ENCODE data around the gene DPEP1.

DPEP1 gene

DNA sequence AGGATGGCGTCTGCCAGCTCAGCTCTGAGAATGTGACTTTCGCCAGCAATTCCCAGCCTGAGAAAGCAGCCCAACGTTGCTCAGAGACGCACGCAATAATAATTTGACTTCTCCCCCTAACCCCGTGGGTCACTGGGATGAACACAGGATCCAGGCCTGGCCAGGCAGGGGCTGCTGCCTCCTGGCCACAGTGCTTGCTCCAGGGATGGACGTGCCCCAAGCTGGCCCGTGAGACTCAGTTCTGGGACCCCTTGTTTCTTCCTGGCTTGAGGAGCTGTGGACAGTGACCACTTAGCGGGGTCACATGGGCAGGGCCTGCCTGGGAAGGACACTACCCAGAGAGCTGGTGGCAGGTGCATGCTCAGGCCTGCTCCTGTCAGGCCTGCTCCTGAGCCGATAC, 13.5 kb upstream of the DPEP1 start:
- Histone ChIP-seq H3K36me3 (ENCODE audit: control insufficient read depth in 2 of 2, insufficient read depth in 2 of 2, low read length in 2 of 2) (no peaks in the 10 kb centered on the region), H3K27ac (ENCODE audit: low read depth in 2 of 2, low read length in 2 of 2) (no peak overlapping the region), H3K9ac (ENCODE audit: low read depth in 1 of 2, low read length in 2 of 2) (no peak overlapping the region), H3K4me3 (ENCODE audit: low read length in 2 of 2) (no peak overlapping the region), H3K4me1 (ENCODE audit: control insufficient read depth in 2 of 2, insufficient read depth in 2 of 2, low read length in 2 of 2) (no peaks in the 10 kb centered on the region), H3K9me3 (ENCODE audit: control insufficient read depth in 2 of 2, low read length in 2 of 2) (no peaks in the 10 kb centered on the region), H3K27me3 (ENCODE audit: control insufficient read depth in 2 of 2, insufficient read depth in 2 of 2, low read length in 2 of 2) (peaks cover 12 to 15% of the 10 kb centered on the region in 2 donors)

DNA sequence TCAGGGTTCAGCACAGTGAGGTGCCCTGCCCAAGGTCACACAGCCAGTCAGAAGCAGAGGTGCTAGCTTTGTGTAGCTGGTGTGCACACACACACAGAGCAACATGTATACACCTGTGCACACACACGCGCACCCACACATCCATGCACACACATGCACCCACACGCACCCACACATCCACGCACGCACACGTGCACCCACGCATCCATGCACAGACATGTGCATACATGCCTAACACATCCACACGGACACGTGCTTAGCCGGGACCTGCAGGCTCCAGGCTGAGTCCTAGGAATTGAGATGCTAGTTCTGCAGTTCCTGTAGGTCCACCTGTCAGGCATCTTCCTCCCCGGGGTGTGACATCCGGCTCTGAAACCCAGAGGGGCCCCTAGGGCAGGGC, 13.0 kb upstream of the DPEP1 start:
- H3K4me3 ChIP-seq (ENCODE audit: low read length in 2 of 2), result no peak overlapping the region
- no peak overlapping the region for H3K9ac ChIP-seq (ENCODE audit: low read depth in 1 of 2, low read length in 2 of 2)
- no peak overlapping the region for H3K27ac ChIP-seq (ENCODE audit: low read depth in 2 of 2, low read length in 2 of 2)
- peaks cover 12 to 21% of the 10 kb centered on the region in 2 donors for H3K27me3 ChIP-seq (ENCODE audit: control insufficient read depth in 2 of 2, insufficient read depth in 2 of 2, low read length in 2 of 2)
- no peaks in the 10 kb centered on the region for H3K36me3 ChIP-seq (ENCODE audit: control insufficient read depth in 2 of 2, insufficient read depth in 2 of 2, low read length in 2 of 2)
- H3K4me1 ChIP-seq (ENCODE audit: control insufficient read depth in 2 of 2, insufficient read depth in 2 of 2, low read length in 2 of 2), result no peaks in the 10 kb centered on the region
- H3K9me3 ChIP-seq (ENCODE audit: control insufficient read depth in 2 of 2, low read length in 2 of 2), result no peaks in the 10 kb centered on the region

- Histone ChIP-seq H3K27me3 (ENCODE audit: control insufficient read depth in 2 of 2, insufficient read depth in 2 of 2, low read length in 2 of 2) (peaks cover 12 to 24% of the 10 kb centered on the region in 2 donors), H3K27ac (ENCODE audit: low read depth in 2 of 2, low read length in 2 of 2) (no peak overlapping the region), H3K4me3 (ENCODE audit: low read length in 2 of 2) (no peak overlapping the region), H3K4me1 (ENCODE audit: control insufficient read depth in 2 of 2, insufficient read depth in 2 of 2, low read length in 2 of 2) (no peaks in the 10 kb centered on the region), H3K36me3 (ENCODE audit: control insufficient read depth in 2 of 2, insufficient read depth in 2 of 2, low read length in 2 of 2) (no peaks in the 10 kb centered on the region), H3K9me3 (ENCODE audit: control insufficient read depth in 2 of 2, low read length in 2 of 2) (no peaks in the 10 kb centered on the region), H3K9ac (ENCODE audit: low read depth in 1 of 2, low read length in 2 of 2) (no peak overlapping the region)
These were observed 12.5 kb upstream of the DPEP1 start for GRCh38 chr16:89600956-89601355.

DNA sequence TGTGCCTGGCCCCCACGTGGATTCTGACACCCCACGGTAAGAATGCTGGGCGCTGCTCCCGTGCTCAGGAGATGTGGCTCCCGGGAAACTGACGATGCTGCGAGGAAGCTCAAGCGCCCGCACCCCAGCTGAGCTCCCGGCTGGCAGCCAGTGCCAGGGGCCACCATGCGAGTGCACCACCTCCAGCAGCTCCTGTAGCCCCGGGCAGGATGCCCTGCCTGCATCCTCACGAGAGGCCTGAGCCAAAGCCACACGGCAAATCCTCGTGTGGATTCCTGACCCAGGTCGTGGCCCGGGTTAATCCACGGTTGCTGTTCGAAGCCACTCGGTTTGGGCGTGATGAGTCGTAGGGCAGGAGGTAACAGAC, 11.6 kb upstream of the DPEP1 start:
- Histone ChIP-seq H3K27ac (ENCODE audit: low read depth in 2 of 2, low read length in 2 of 2) (no peak overlapping the region), H3K9me3 (ENCODE audit: control insufficient read depth in 2 of 2, low read length in 2 of 2) (no peaks in the 10 kb centered on the region)

GRCh38 chr16:89602273-89602951, 11.0 kb upstream of the DPEP1 start:
- Histone ChIP-seq H3K27ac (ENCODE audit: low read depth in 2 of 2, low read length in 2 of 2) (no peak overlapping the region), H3K36me3 (ENCODE audit: control insufficient read depth in 2 of 2, insufficient read depth in 2 of 2, low read length in 2 of 2) (no peaks in the 10 kb centered on the region), H3K4me3 (ENCODE audit: low read length in 2 of 2) (no peak overlapping the region), H3K9me3 (ENCODE audit: control insufficient read depth in 2 of 2, low read length in 2 of 2) (no peaks in the 10 kb centered on the region), H3K9ac (ENCODE audit: low read depth in 1 of 2, low read length in 2 of 2) (no peak overlapping the region), H3K4me1 (ENCODE audit: control insufficient read depth in 2 of 2, insufficient read depth in 2 of 2, low read length in 2 of 2) (no peaks in the 10 kb centered on the region), H3K27me3 (ENCODE audit: control insufficient read depth in 2 of 2, insufficient read depth in 2 of 2, low read length in 2 of 2) (peaks cover 14 to 26% of the 10 kb centered on the region in 2 donors)

More for the DNA sequence above, 11.6 kb upstream of the DPEP1 start:
- Histone ChIP-seq H3K9ac (ENCODE audit: low read depth in 1 of 2, low read length in 2 of 2) (no peak overlapping the region), H3K4me1 (ENCODE audit: control insufficient read depth in 2 of 2, insufficient read depth in 2 of 2, low read length in 2 of 2) (no peaks in the 10 kb centered on the region), H3K27me3 (ENCODE audit: control insufficient read depth in 2 of 2, insufficient read depth in 2 of 2, low read length in 2 of 2) (peaks cover 12 to 26% of the 10 kb centered on the region in 2 donors), H3K36me3 (ENCODE audit: control insufficient read depth in 2 of 2, insufficient read depth in 2 of 2, low read length in 2 of 2) (no peaks in the 10 kb centered on the region), H3K4me3 (ENCODE audit: low read length in 2 of 2) (no peak overlapping the region)

GRCh38 chr16:89602952-89603590, 10.4 kb upstream of the DPEP1 start:
- Histone ChIP-seq H3K27me3 (ENCODE audit: control insufficient read depth in 2 of 2, insufficient read depth in 2 of 2, low read length in 2 of 2) (peaks cover 19 to 33% of the 10 kb centered on the region in 2 donors), H3K9ac (ENCODE audit: low read depth in 1 of 2, low read length in 2 of 2) (no peak overlapping the region), H3K4me3 (ENCODE audit: low read length in 2 of 2) (no peak overlapping the region), H3K27ac (ENCODE audit: low read depth in 2 of 2, low read length in 2 of 2) (no peak overlapping the region), H3K9me3 (ENCODE audit: control insufficient read depth in 2 of 2, low read length in 2 of 2) (no peaks in the 10 kb centered on the region), H3K4me1 (ENCODE audit: control insufficient read depth in 2 of 2, insufficient read depth in 2 of 2, low read length in 2 of 2) (peaks cover 0 to 3% of the 10 kb centered on the region in 2 donors), H3K36me3 (ENCODE audit: control insufficient read depth in 2 of 2, insufficient read depth in 2 of 2, low read length in 2 of 2) (no peaks in the 10 kb centered on the region)

DNA sequence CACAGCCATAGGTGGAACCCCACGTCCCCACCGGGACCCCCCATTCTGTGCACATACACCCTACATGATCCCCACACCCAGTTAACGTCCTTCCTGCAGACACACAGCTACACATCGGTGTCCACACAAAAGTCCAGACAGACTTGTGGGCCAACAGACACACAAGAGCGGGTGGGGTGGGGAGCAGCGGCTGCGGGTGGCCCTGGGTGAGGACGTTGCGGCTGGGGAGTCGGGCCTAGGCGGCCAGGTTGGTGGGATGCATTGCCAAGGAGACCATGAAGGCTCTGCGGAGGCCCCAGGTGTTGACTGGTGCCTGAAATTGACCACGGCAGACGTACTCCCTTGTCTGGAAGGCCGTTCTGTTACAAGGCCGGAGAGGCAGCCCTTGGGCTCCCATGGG, 8.7 kb upstream of the DPEP1 start:
- no peak overlapping the region for H3K4me3 ChIP-seq (ENCODE audit: low read length in 2 of 2)
- H3K9ac ChIP-seq (ENCODE audit: low read depth in 1 of 2, low read length in 2 of 2), result no peak overlapping the region
- no peaks in the 10 kb centered on the region for H3K36me3 ChIP-seq (ENCODE audit: control insufficient read depth in 2 of 2, insufficient read depth in 2 of 2, low read length in 2 of 2)
- peaks cover 17 to 42% of the 10 kb centered on the region in 2 donors for H3K27me3 ChIP-seq (ENCODE audit: control insufficient read depth in 2 of 2, insufficient read depth in 2 of 2, low read length in 2 of 2)
- H3K27ac ChIP-seq (ENCODE audit: low read depth in 2 of 2, low read length in 2 of 2), result no peak overlapping the region
- H3K9me3 ChIP-seq (ENCODE audit: control insufficient read depth in 2 of 2, low read length in 2 of 2), result no peaks in the 10 kb centered on the region
- H3K4me1 ChIP-seq (ENCODE audit: control insufficient read depth in 2 of 2, insufficient read depth in 2 of 2, low read length in 2 of 2), result peaks cover 0 to 11% of the 10 kb centered on the region in 2 donors

- Histone ChIP-seq H3K4me1 (ENCODE audit: control insufficient read depth in 2 of 2, insufficient read depth in 2 of 2, low read length in 2 of 2) (peaks cover 0 to 11% of the 10 kb centered on the region in 2 donors), H3K9ac (ENCODE audit: low read depth in 1 of 2, low read length in 2 of 2) (no peak overlapping the region), H3K27ac (ENCODE audit: low read depth in 2 of 2, low read length in 2 of 2) (no peak overlapping the region), H3K36me3 (ENCODE audit: control insufficient read depth in 2 of 2, insufficient read depth in 2 of 2, low read length in 2 of 2) (no peaks in the 10 kb centered on the region), H3K27me3 (ENCODE audit: control insufficient read depth in 2 of 2, insufficient read depth in 2 of 2, low read length in 2 of 2) (peaks cover 13 to 38% of the 10 kb centered on the region in 2 donors), H3K4me3 (ENCODE audit: low read length in 2 of 2) (no peak overlapping the region), H3K9me3 (ENCODE audit: control insufficient read depth in 2 of 2, low read length in 2 of 2) (no peaks in the 10 kb centered on the region)
These were observed 8.1 kb upstream of the DPEP1 start for GRCh38 chr16:89605186-89605970.

DNA sequence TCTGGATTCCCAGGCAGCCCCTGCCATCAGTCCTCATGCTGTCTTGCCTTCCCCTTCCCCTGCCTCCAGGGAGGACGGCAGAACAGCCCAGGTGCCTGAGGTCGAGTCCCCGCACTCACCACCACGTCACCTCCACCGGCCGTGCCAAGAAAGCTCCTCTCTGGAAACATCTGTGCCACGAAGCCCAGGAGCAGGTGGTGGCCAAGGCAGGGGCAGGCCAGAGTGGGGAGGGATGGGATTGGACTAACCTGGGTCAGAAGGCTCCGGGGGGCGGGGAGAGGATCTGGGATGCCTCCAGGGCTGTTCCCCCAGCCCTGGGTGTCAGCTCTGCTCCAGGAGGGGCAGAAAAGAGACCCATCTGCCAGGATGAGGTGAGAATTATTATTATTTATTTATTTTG, 7.4 kb upstream of the DPEP1 start:
- Histone ChIP-seq H3K9ac (ENCODE audit: low read depth in 1 of 2, low read length in 2 of 2) (no peak overlapping the region), H3K9me3 (ENCODE audit: control insufficient read depth in 2 of 2, low read length in 2 of 2) (no peaks in the 10 kb centered on the region), H3K4me1 (ENCODE audit: control insufficient read depth in 2 of 2, insufficient read depth in 2 of 2, low read length in 2 of 2) (peaks cover 0 to 11% of the 10 kb centered on the region in 2 donors), H3K27me3 (ENCODE audit: control insufficient read depth in 2 of 2, insufficient read depth in 2 of 2, low read length in 2 of 2) (peaks cover 12 to 36% of the 10 kb centered on the region in 2 donors), H3K27ac (ENCODE audit: low read depth in 2 of 2, low read length in 2 of 2) (no peak overlapping the region), H3K4me3 (ENCODE audit: low read length in 2 of 2) (no peak overlapping the region), H3K36me3 (ENCODE audit: control insufficient read depth in 2 of 2, insufficient read depth in 2 of 2, low read length in 2 of 2) (no peaks in the 10 kb centered on the region)

DNA sequence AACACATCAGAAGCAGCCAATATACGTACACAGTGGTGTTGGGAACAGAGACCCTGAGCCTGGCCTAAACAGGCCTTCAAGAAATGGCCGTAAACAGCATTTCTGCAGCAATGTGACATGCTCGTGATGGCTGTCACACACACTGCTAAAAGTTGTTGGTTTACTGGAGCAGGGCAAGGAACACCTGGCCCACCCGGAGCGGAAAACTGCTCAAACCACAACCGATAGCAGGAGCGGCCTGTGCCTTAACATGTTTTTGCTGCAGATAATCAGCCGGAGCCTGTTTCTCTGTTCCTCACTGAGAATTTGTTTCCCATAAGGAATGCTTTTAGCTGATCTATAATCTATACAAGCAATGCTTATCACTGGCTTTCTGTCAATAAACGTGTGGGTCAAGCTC, 6.0 kb upstream of the DPEP1 start:
- no peaks in the 10 kb centered on the region for H3K36me3 ChIP-seq (ENCODE audit: control insufficient read depth in 2 of 2, insufficient read depth in 2 of 2, low read length in 2 of 2)
- H3K9ac ChIP-seq (ENCODE audit: low read depth in 1 of 2, low read length in 2 of 2), result no peak overlapping the region
- peaks cover 0 to 11% of the 10 kb centered on the region in 2 donors for H3K4me1 ChIP-seq (ENCODE audit: control insufficient read depth in 2 of 2, insufficient read depth in 2 of 2, low read length in 2 of 2)
- peaks cover 16 to 41% of the 10 kb centered on the region in 2 donors for H3K27me3 ChIP-seq (ENCODE audit: control insufficient read depth in 2 of 2, insufficient read depth in 2 of 2, low read length in 2 of 2)
- H3K9me3 ChIP-seq (ENCODE audit: control insufficient read depth in 2 of 2, low read length in 2 of 2), result no peaks in the 10 kb centered on the region
- no peak overlapping the region for H3K27ac ChIP-seq (ENCODE audit: low read depth in 2 of 2, low read length in 2 of 2)
- H3K4me3 ChIP-seq (ENCODE audit: low read length in 2 of 2), result no peak overlapping the region
